LNCAP (cell line): Measurements from ENCODE around the gene C10orf53.

Experiments
- TF ChIP-seq, protein P1 (sequence below): fragments of 450-650 bp; IDR thresholded peaks from 2 replicates; pipeline ENCODE4 v1.5.1; 2017; ENCODE audit warnings: mild to moderate bottlenecking

C10orf53 gene

DNA sequence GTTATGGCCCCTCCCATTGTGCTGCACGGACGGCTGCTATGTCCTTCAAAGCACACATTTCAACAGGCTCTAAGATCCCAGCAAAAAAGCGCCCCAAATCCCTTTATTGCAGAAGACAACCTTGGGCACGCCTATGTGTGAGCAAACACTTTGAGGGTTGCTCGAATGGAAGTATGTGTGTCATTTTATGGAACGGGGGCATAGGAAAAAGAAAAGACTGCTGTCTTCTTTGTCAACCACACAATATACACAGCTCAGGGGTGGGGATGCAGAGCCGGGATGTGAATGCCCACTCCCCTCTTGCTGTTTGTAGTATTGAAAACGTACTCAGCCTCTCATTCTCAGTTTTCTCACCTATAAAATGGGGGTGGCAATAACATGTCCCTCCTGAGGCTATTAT is 32.0 kb downstream of the C10orf53 start:
- TF ChIP-seq, protein P1, sequence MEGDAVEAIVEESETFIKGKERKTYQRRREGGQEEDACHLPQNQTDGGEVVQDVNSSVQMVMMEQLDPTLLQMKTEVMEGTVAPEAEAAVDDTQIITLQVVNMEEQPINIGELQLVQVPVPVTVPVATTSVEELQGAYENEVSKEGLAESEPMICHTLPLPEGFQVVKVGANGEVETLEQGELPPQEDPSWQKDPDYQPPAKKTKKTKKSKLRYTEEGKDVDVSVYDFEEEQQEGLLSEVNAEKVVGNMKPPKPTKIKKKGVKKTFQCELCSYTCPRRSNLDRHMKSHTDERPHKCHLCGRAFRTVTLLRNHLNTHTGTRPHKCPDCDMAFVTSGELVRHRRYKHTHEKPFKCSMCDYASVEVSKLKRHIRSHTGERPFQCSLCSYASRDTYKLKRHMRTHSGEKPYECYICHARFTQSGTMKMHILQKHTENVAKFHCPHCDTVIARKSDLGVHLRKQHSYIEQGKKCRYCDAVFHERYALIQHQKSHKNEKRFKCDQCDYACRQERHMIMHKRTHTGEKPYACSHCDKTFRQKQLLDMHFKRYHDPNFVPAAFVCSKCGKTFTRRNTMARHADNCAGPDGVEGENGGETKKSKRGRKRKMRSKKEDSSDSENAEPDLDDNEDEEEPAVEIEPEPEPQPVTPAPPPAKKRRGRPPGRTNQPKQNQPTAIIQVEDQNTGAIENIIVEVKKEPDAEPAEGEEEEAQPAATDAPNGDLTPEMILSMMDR = no peak

DNA sequence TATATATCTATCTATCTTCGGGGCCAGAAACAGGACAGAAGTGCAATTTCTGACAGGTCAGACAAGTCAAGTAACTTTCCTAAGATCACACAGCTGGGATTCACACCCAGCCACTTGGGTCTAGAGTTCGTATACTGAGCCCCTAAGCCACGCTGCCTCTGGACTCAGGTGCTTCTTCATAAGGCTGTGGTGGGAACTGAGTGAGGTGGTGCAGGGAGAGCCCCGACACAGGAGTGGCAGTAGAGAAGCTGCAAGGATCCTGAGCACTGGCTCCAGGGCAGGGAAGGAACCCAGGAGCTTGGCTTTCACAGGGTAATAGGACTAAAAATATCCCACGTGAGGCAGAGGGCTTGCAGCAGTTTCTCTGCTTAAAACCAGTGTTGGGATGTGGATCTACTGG is 33.8 kb downstream of the C10orf53 start:
- TF ChIP-seq, protein P1 = no peak

DNA sequence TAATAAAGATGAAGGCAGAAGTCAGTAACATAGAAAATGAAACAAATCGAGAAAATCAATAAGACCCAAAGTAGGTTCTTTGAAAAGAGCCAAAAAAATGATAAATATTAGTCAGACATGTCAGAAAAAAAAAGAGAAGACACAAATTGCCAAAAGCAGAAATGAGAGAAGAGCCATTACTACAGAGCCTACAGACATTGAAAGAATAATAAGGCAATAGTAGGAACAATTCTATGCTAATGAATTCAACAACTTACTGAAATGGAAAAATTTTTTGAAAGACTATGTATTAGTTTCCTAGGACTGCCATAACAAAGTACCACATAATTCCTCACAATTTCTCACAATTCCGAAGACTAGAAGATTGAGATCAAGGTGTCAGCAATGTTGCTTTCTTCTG is 47.1 kb downstream of the C10orf53 start:
- TF ChIP-seq, protein P1 = no peak

DNA sequence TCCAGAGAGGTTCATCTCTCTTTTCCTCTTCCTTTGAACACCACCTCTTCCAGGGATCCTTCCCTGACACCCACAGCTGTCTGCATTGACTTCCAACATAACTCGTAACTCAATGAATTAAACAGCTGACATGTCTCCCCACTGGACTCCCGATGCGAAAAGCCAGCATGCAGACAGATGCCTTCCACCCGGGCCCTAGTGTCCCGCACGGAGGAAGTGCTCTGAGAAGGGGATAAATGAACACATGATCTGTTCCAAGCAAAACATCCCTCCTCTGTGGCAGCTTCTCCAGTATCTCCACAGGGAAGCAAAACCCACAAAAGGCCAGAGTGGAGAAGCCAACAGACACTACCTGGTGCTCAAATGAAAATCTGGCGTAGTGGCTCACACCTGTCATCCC is 54.4 kb downstream of the C10orf53 start:
- TF ChIP-seq, protein P1 = no peak

DNA sequence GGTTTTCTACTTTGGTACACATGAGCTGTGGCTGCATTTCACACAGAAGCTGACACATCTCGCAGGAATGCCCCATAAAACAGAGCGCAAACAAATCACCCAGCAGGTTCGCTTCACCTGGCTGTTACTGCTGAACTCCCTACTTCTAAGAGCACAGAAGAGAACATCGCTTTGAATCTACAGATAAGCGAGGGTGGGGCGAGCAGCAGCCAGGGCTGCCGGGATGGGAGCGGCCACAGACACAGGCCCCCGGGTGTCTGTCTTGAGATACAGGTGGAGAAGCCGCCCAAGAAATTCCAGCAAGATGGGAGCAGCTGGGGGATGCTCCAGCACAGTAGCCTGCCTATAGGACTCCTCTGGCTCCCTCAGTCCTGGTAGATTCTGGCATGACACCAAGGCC is 55.2 kb downstream of the C10orf53 start:
- TF ChIP-seq, protein P1 = no peak

DNA sequence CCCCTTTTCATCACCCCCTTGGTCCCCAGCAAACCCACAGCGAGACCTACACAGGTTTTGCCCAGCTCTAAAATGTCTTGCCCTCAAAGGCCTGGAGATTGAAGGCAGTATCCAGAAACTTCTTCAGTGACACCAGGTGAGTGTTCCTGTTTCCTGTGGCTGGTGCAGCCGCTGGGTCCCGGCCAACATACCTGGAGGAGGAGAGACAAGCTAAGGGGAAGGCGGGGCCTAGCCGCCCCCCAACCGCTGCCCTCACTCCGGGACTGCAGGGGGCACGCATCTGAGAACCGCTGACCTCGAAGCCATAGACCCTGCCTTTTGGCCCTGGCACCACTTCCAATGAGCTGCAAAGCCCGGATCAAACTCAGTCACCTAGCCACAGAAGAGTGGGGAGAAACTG is 55.7 kb downstream of the C10orf53 start:
- TF ChIP-seq, protein P1 = no peak

DNA sequence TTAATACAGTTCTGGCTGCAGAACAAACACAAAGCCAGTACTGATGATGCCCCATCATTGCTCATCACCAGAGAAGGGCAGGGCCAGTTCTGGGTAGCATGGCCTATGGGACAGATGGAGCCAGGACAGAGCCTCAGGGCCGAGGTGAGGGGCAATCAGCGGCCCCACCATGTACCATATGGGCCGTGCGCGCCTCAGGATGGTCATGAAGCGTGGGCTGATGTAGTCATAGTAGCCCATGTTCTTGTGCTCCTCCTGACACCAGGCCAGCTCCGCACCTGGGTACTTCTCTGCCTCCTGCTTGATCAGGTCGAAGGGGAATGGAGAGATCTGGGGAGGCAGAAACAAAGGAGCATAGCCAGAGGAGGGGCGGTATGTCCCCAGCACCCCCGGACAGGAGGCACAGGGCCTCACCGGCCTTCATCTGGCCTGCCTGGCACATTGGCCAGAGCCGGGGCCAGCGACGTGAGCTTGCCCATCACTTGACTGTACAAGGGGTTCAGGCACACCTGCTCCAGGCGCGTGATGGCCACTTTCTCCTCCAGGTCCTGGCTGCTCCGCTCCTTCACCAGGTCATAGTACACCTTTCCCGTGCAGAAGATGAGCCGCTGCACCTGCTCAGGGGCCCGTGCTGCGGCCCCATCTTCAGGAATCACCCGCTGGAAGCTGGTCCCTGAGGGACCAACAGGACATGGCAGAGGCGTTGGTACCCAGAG is 56.6 kb downstream of the C10orf53 start:
- TF ChIP-seq, protein P1 = no peak

DNA sequence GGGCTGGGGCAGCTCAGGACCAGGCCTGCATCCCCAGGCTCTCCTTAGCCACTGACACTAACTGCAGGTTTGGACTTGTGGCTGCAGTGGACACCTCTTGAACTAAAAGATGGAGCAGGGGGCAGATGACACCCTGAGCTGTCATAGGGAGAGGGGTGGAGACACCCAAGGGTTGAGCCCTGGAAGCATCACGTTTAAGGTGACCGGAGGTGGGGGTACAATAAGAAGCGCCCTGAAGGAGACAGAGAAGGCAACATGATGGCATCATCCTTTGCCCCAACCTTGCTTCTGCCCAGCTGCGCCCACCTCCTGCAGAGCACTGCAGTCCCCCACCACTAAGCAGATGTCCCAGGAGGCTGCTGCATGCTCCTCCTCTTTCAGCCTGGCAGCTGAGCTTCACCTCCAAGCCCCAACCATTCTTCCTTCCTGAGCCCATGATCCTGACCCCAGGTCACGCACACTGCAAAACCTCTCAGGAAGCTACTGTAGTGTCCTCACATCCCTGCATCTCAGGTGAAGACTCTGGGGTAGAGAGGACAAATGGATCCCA is 57.2 kb downstream of the C10orf53 start:
- TF ChIP-seq, protein P1 = no peak
